ENCODE measurements around the gene C6orf120.

The C6orf120 gene

DNA sequence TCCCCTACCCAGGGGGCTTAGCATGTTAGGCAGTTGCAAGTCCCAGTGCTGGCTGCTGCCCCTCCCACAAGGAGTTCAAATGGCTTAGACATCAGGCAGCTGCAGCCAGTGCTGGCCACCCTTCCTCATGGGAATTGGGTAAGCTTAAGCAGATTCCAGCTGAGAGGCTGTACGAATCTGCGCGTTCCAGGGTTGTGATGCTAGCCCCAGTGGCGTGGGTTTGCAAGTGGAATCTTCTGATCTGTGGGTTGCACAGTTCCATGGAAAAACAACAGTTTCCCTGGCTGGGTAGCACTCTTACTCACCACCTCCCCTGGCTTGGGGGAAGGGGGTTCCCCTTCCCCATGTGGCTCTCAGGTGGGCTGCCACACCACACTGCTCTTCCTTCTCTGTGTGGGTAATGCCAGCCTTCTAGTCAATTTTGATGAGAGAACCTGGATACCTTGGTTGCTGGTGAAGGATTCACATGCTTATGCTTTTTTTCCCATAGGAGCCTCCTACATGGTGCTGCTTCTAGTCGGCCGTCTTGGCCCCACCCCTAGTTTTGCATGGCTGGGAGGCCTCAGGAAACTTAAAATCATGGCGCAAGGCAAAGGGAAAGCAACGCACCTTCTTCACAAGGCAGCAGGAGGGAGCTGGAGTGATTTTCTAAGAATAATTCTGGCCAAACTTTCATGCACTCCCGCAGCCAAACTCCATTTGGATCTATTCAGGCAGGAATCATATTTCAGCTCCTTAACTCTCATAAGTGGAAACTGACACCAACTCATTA is 36.5 kb downstream of the C6orf120 start:
- intact Hi-C loops (cut with DNase I; ENCODE audit: low total_unique reads), result no loop called here
- TF ChIP-seq CTCF (IDR thresholded peaks at IDR 0.05), result no peak
- Histone ChIP-seq H3K9me3 (no peaks in the 10 kb centered on the region), H3K27me3 (no peaks in the 10 kb centered on the region), H3K36me3 (no peaks in the 10 kb centered on the region), H3K4me1 (no peaks in the 10 kb centered on the region), H3K4me3 (no peak overlapping the region), H3K27ac (no peak overlapping the region)
- no peak for DNase-seq

DNA sequence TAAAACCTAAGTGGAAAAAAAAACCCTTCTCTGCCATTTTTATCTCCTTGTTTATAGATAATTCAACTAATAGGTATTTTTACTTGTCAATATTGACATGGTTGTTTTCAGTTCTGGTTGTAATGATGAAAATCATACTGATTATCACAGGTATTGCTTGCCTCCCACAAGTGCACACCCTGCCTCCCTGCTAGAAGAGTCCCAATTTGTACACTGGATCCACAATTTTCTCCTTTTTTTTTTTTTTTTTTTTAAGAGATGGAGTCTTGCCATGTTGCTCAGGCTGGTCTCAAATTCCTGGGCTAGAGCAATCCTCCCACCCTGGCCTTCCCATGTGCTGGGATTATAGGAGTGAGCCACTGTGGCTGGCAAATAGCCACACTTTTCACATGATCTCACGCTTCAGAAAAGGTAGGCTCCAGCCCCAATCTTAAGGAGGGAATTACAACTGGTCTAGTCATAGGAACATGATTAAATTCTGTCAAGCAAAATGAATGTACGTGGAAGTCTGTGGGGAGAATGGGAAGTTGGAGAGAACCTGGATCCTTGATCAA is 37.1 kb downstream of the C6orf120 start:
- no peaks in the 10 kb centered on the region for H3K4me1 ChIP-seq
- no peak overlapping the region for H3K27ac ChIP-seq
- no peaks in the 10 kb centered on the region for H3K36me3 ChIP-seq
- intact Hi-C loops (cut with DNase I; ENCODE audit: low total_unique reads), result no loop called here
- no peaks in the 10 kb centered on the region for H3K27me3 ChIP-seq
- no peak for DNase-seq
- no peak for TF ChIP-seq CTCF (IDR thresholded peaks at IDR 0.05)
- no peaks in the 10 kb centered on the region for H3K9me3 ChIP-seq
- no peak overlapping the region for H3K4me3 ChIP-seq

GRCh38 chr6:169741344-169741743 is 39.4 kb downstream of the C6orf120 start:
- no peak overlapping the region for H3K27ac ChIP-seq
- intact Hi-C loops (cut with DNase I; ENCODE audit: low total_unique reads), result no loop called here
- TF ChIP-seq CTCF (IDR thresholded peaks at IDR 0.05), result no peak
- H3K9me3 ChIP-seq, result peaks cover 0 to 7% (median 3%) of the 10 kb centered on the region in 3 donors
- no peak overlapping the region for H3K4me3 ChIP-seq
- no peaks in the 10 kb centered on the region for H3K4me1 ChIP-seq
- H3K36me3 ChIP-seq, result no peaks in the 10 kb centered on the region
- no peaks in the 10 kb centered on the region for H3K27me3 ChIP-seq
- no peak for DNase-seq

GRCh38 chr6:169745405-169745804 is 43.5 kb downstream of the C6orf120 start:
- intact Hi-C loops (cut with DNase I; ENCODE audit: low total_unique reads), result no loop called here
- no peak overlapping the region for H3K27ac ChIP-seq
- no peaks in the 10 kb centered on the region for H3K36me3 ChIP-seq
- no peaks in the 10 kb centered on the region for H3K27me3 ChIP-seq
- peaks cover 0 to 7% (median 4%) of the 10 kb centered on the region in 4 donors for H3K4me1 ChIP-seq
- H3K9me3 ChIP-seq, result peaks cover 0 to 7% (median 3%) of the 10 kb centered on the region in 3 donors
- no peak for TF ChIP-seq CTCF (IDR thresholded peaks at IDR 0.05)
- no peak for DNase-seq
- no peak overlapping the region for H3K4me3 ChIP-seq

- intact Hi-C loops (cut with DNase I; ENCODE audit: low total_unique reads), result no loop called here
- H3K4me3 ChIP-seq, result no peak overlapping the region
- no peak for DNase-seq
- peaks cover 0 to 7% (median 3%) of the 10 kb centered on the region in 3 donors for H3K9me3 ChIP-seq
- H3K27ac ChIP-seq, result no peak overlapping the region
- peaks cover 0 to 13% (median 6%) of the 10 kb centered on the region in 4 donors for H3K4me1 ChIP-seq
- H3K36me3 ChIP-seq, result no peaks in the 10 kb centered on the region
- no peaks in the 10 kb centered on the region for H3K27me3 ChIP-seq
- no peak for TF ChIP-seq CTCF (IDR thresholded peaks at IDR 0.05)
Measured at GRCh38 chr6:169746556-169746955, 44.6 kb downstream of the C6orf120 start.

Data from tibial artery (tissue), 4 donors.